Measurements from ENCODE around the gene VNN1. TPM values are rescaled to one million over a fixed set of nuclear protein-coding genes. Genes with fewer than 3 reads are reported as not detected.

The VNN1 gene
- total RNA-seq, 2 experiments from 2014 or later: not detected

DNA sequence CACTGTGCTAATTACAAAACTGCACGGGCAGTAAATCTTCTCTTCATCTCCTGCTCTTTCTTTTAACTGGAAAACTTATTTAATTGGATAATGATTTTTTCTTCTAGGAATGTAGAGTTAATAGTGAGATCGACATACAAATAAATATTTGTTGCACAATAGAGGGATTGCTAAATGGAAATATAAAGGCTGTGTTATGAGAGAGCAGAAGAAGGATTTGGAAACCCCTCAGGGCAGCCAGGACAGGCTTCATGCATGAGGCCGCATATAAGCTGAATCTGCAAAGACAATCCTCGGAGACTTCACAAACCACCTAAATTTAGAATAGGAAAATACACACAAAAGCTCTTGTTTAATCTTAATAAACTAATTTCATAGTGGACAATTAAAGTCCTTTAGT, 51.9 kb downstream of the VNN1 start:
- CTCF ChIA-PET: no interaction called here
- Mint-ChIP-seq H3K4me3 (no peak overlapping the region), H3K27me3 (no peaks in the 10 kb centered on the region), H3K27ac (no peak overlapping the region), H3K36me3 (ENCODE audit: low read depth) (no peaks in the 10 kb centered on the region), H3K4me1 (ENCODE audit: low read depth) (no peaks in the 10 kb centered on the region), H3K9me3 (no peaks in the 10 kb centered on the region)
- intact Hi-C loops (cut with micrococcal nuclease): loop anchor here (10.0 kb wide), 1 partner anchor 127 kb away; the partner anchor contains the start of gene TAAR9
- ATAC-seq (no peak), DNase-seq (no peak)
- POLR2A ChIA-PET: no interaction called here
- TF ChIP-seq, protein P1, sequence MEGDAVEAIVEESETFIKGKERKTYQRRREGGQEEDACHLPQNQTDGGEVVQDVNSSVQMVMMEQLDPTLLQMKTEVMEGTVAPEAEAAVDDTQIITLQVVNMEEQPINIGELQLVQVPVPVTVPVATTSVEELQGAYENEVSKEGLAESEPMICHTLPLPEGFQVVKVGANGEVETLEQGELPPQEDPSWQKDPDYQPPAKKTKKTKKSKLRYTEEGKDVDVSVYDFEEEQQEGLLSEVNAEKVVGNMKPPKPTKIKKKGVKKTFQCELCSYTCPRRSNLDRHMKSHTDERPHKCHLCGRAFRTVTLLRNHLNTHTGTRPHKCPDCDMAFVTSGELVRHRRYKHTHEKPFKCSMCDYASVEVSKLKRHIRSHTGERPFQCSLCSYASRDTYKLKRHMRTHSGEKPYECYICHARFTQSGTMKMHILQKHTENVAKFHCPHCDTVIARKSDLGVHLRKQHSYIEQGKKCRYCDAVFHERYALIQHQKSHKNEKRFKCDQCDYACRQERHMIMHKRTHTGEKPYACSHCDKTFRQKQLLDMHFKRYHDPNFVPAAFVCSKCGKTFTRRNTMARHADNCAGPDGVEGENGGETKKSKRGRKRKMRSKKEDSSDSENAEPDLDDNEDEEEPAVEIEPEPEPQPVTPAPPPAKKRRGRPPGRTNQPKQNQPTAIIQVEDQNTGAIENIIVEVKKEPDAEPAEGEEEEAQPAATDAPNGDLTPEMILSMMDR (IDR thresholded peaks at IDR 0.05): no peak

DNA sequence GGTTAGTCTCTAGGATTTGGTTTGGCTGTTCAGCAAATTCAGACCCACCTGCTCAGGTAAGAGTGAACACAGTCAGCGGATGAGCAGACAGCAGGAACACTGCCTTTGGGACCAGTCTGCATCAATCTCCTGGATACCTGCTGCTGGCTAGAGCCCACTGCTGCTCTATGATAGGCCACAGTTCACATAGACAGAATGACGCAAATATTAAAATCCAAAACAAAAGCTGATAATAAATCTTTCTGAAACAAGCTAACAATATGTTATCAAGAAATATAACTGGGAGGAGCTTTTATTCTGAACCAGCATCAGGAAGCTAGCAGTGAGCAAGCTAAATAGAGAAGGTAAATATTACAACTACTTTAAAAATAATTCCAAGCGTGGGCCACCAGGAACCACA, 54.8 kb downstream of the VNN1 start, which contains the start of gene TAAR1:
TAAR1 (minus strand) TSS at position 101 of the 400 bp plus-strand sequence. CDS start 13,179 bp downstream, outside the sequence.
- no peak for ATAC-seq
- intact Hi-C loops (cut with micrococcal nuclease): no loop called here
- H3K27me3 Mint-ChIP-seq: no peaks in the 10 kb centered on the region
- H3K4me1 Mint-ChIP-seq (ENCODE audit: low read depth): no peaks in the 10 kb centered on the region
- H3K9me3 Mint-ChIP-seq: no peaks in the 10 kb centered on the region
- H3K27ac Mint-ChIP-seq: no peak within 1 kb of the TSS
- H3K36me3 Mint-ChIP-seq (ENCODE audit: low read depth): no peaks in the 10 kb centered on the region
- POLR2A ChIA-PET: no interaction called here
- TF ChIP-seq, protein P1 (IDR thresholded peaks at IDR 0.05): no peak
- CTCF ChIA-PET: interaction anchor here (0.7 to 1.5 kb wide), 3 partner anchors 10 to 25 kb away, joined by 3 to 7 read pairs (median 3); no protein-coding TSS in a partner anchor
- no peak for DNase-seq
- no peak within 1 kb of the TSS for H3K4me3 Mint-ChIP-seq

DNA sequence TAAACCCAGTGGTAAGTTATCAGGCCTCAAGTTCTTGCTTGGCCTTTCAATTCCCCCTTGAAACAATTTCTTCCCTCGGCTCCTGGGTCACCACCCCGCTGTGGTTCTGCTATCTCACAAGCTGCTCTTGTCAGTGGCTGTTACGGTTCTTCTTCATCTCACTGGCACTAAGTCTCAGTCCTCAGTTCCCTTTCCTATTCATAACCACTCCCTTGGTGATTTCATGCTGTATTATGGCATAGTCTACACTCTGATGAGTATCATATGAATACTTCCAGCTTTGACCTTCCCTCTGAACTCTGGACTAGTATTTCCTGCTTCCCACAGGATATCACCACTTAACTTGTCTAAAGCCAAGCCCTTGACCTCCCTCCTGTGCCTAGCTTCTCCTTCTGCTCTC, 62.8 kb downstream of the VNN1 start:
- DNase-seq: no peak
- intact Hi-C loops (cut with micrococcal nuclease): no loop called here
- no peak for ATAC-seq
- no peaks in the 10 kb centered on the region for H3K36me3 Mint-ChIP-seq (ENCODE audit: low read depth)
- H3K4me1 Mint-ChIP-seq (ENCODE audit: low read depth): peaks cover 4% of the 10 kb centered on the region
- ChIA-PET CTCF (no interaction called here), POLR2A (no interaction called here)
- no peak overlapping the region for H3K27ac Mint-ChIP-seq
- peaks cover 3% of the 10 kb centered on the region for H3K27me3 Mint-ChIP-seq
- H3K9me3 Mint-ChIP-seq: no peaks in the 10 kb centered on the region
- no peak overlapping the region for H3K4me3 Mint-ChIP-seq
- TF ChIP-seq, protein P1 (IDR thresholded peaks at IDR 0.05): no peak

DNA sequence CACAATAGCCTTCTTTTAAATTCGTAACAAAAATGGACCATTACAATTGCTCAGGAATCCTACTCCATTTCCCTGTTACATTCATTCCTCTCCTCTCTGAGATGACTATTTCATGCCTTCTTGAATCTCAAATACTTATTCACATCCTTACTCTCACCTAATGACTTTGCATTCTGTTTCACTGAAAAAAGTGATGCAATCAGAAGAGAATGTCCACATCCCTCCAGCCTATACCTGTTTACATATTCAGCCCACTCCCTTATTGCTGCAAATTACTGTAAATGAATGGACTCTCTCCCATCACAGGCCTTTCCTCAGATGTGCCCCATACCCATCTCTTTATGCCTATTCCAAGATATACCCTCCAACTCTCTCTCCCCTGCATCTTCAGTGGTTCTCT, 63.4 kb downstream of the VNN1 start:
- ChIA-PET POLR2A (no interaction called here), CTCF (interaction anchor here (1.0 kb wide), 1 partner anchor 19 kb away, joined by 3 read pairs; no protein-coding TSS in a partner anchor)
- TF ChIP-seq, protein P1 (IDR thresholded peaks at IDR 0.05): no peak
- no peak overlapping the region for H3K27ac Mint-ChIP-seq
- peaks cover 4% of the 10 kb centered on the region for H3K4me1 Mint-ChIP-seq (ENCODE audit: low read depth)
- peaks cover 3% of the 10 kb centered on the region for H3K27me3 Mint-ChIP-seq
- ATAC-seq (no peak), DNase-seq (no peak)
- no peak overlapping the region for H3K4me3 Mint-ChIP-seq
- intact Hi-C loops (cut with micrococcal nuclease): no loop called here
- H3K9me3 Mint-ChIP-seq: no peaks in the 10 kb centered on the region
- no peaks in the 10 kb centered on the region for H3K36me3 Mint-ChIP-seq (ENCODE audit: low read depth)

DNA sequence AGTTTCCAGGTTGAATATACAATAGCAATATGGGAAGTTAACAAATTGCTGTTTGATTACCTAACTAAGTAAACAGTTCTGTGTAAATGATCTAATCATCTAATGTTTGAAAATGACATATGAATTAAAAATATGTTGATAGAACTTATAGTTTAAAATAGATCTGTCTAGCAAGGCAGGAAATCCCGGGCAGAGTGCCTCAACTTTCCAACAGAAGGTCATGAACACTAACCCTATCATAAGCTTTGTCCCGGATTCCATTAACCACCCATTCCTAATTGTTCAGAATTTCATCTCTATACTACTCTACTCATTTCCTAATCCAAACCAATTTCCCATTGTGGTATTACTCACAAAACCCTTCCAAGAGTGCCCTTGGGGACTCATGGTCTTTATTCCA, 65.0 kb downstream of the VNN1 start:
- peaks cover 3% of the 10 kb centered on the region for H3K27me3 Mint-ChIP-seq
- POLR2A ChIA-PET: no interaction called here

More for the DNA sequence above, 65.0 kb downstream of the VNN1 start:
- no peaks in the 10 kb centered on the region for H3K9me3 Mint-ChIP-seq
- ATAC-seq: no peak
- TF ChIP-seq, protein P1 (IDR thresholded peaks at IDR 0.05): no peak
- H3K27ac Mint-ChIP-seq: no peak overlapping the region
- no peaks in the 10 kb centered on the region for H3K36me3 Mint-ChIP-seq (ENCODE audit: low read depth)
- CTCF ChIA-PET: interaction anchor here (1.0 to 1.4 kb wide), 3 partner anchors 10 to 369 kb away, joined by 3 read pairs; partner anchors contain the start of gene TAAR1
- DNase-seq: no peak
- H3K4me3 Mint-ChIP-seq: no peak overlapping the region
- H3K4me1 Mint-ChIP-seq (ENCODE audit: low read depth): peaks cover 4% of the 10 kb centered on the region
- intact Hi-C loops (cut with micrococcal nuclease): no loop called here
